ENCODE measurements around the gene NANOS1.

Gene NANOS1

DNA sequence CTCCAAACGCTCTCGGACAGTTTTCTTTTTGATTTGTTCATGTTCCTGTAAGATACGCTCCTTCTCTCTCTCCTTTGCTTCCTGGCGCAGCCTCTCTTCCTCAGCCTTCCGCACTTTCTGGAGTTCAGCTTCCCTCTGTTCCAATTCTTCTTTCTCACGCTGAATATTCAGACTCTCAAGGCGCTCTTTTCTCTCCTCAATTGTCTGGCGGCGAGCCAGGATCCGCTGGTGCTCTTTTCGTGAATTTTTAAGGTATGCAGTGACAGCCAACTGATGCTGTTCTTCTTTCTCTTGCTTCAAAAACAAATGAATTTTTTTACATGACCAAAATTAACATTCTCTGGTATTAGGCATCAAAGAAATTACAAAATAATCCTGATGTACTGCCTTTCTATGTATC, 28.5 kb downstream of the NANOS1 start:
- Histone ChIP-seq H3K36me3 (replicated peaks in 1 of 2; ENCODE audit: control insufficient read depth in 2 of 2, insufficient read depth in 2 of 2, low read length in 2 of 2) (peaks cover 42 to 100% of the 10 kb centered on the region in 2 donors), H2BK120ac (ENCODE audit: low read depth, low read length) (no peak overlapping the region), H3K4me1 (ENCODE audit: control insufficient read depth in 2 of 2, insufficient read depth in 1 of 2, low read depth in 1 of 2, low read length in 2 of 2) (no peaks in the 10 kb centered on the region), H3K4ac (ENCODE audit: low read length) (no peak overlapping the region), H3K23ac (ENCODE audit: low read depth, low read length, poor library complexity) (no peak overlapping the region), H2BK5ac (ENCODE audit: low read length) (no peak overlapping the region), H3K9ac (ENCODE audit: low read depth, low read length, poor library complexity) (no peak overlapping the region), H2AK5ac (ENCODE audit: low read depth, low read length) (no peak overlapping the region), H2AFZ (ENCODE audit: low read length) (no peak overlapping the region), H3K9me3 (replicated peaks in 1 of 2; ENCODE audit: control insufficient read depth in 2 of 2, insufficient read depth in 1 of 2, low read depth in 1 of 2, low read length in 2 of 2) (peaks cover 2 to 4% of the 10 kb centered on the region in 2 donors), H2BK15ac (ENCODE audit: low read length) (no peak overlapping the region), H4K8ac (ENCODE audit: low read depth, low read length) (no peak overlapping the region), H3K79me1 (ENCODE audit: low read depth, low read length) (peaks cover 3% of the 10 kb centered on the region), H3K4me3 (ENCODE audit: low read length in 2 of 2) (no peak overlapping the region), H2BK12ac (ENCODE audit: low read length) (no peak overlapping the region), H3K4me2 (ENCODE audit: insufficient read depth, low read length, poor library complexity, severe bottlenecking) (no peak overlapping the region), H3K14ac (ENCODE audit: low read length) (no peak overlapping the region), H3K27me3 (ENCODE audit: control insufficient read depth in 3 of 3, insufficient read depth in 3 of 3, low read depth in 1 of 3, low read length in 3 of 3) (no peaks in the 10 kb centered on the region), H3K18ac (ENCODE audit: low read length) (no peak overlapping the region), H4K91ac (ENCODE audit: low read depth, low read length, poor library complexity) (no peak overlapping the region), H3K27ac (replicated peaks; ENCODE audit: low read length) (no peak overlapping the region)
- no CpG with 5 or more reads among the region's 11 CpGs for WGBS, 2 donors (ENCODE audit: extremely low coverage in 2 of 2, insufficient read length in 2 of 2, insufficient replicate concordance in 1 of 2)
- DNase-seq (ENCODE audit: low spot score), result no peak

DNA sequence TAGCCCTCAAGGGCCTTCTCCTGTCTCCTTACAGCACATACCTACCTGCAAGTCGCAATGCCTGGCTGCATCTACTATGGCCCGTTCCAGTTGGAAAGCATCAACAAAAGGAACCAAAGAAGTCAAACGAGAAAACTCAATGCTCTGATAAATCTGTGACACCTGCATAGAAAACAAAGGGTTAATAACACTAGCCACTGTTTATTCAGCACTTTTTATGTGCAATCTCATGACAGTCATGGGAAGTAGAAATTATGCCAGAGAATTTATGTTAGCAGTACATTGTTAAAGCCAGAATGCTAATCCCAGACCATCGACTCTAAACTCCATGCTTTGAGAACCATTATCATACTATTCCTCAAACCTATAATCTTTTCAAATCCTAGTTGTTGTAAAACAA, 30.0 kb downstream of the NANOS1 start:
- Histone ChIP-seq H2BK15ac (ENCODE audit: low read length) (no peak overlapping the region), H3K4me1 (ENCODE audit: control insufficient read depth in 2 of 2, insufficient read depth in 1 of 2, low read depth in 1 of 2, low read length in 2 of 2) (no peaks in the 10 kb centered on the region), H2BK5ac (ENCODE audit: low read length) (no peak overlapping the region), H3K9me3 (replicated peaks in 1 of 2; ENCODE audit: control insufficient read depth in 2 of 2, insufficient read depth in 1 of 2, low read depth in 1 of 2, low read length in 2 of 2) (no peaks in the 10 kb centered on the region), H3K4me3 (ENCODE audit: low read length in 2 of 2) (no peak overlapping the region), H2BK120ac (ENCODE audit: low read depth, low read length) (no peak overlapping the region), H2AFZ (ENCODE audit: low read length) (no peak overlapping the region), H3K9ac (ENCODE audit: low read depth, low read length, poor library complexity) (no peak overlapping the region), H3K14ac (ENCODE audit: low read length) (no peak overlapping the region), H3K27ac (replicated peaks; ENCODE audit: low read length) (no peak overlapping the region), H3K4ac (ENCODE audit: low read length) (no peak overlapping the region), H3K79me1 (ENCODE audit: low read depth, low read length) (peaks cover 6% of the 10 kb centered on the region), H3K36me3 (replicated peaks in 1 of 2; ENCODE audit: control insufficient read depth in 2 of 2, insufficient read depth in 2 of 2, low read length in 2 of 2) (peaks cover 41 to 100% of the 10 kb centered on the region in 2 donors), H3K18ac (ENCODE audit: low read length) (no peak overlapping the region), H4K8ac (ENCODE audit: low read depth, low read length) (no peak overlapping the region), H3K27me3 (ENCODE audit: control insufficient read depth in 3 of 3, insufficient read depth in 3 of 3, low read depth in 1 of 3, low read length in 3 of 3) (no peaks in the 10 kb centered on the region), H3K23ac (ENCODE audit: low read depth, low read length, poor library complexity) (no peak overlapping the region), H2BK12ac (ENCODE audit: low read length) (no peak overlapping the region), H2AK5ac (ENCODE audit: low read depth, low read length) (no peak overlapping the region), H4K91ac (ENCODE audit: low read depth, low read length, poor library complexity) (no peak overlapping the region), H3K4me2 (ENCODE audit: insufficient read depth, low read length, poor library complexity, severe bottlenecking) (no peak overlapping the region)
- WGBS, 2 donors (ENCODE audit: extremely low coverage in 2 of 2, insufficient read length in 2 of 2, insufficient replicate concordance in 1 of 2), result no CpG with 5 or more reads among the region's 4 CpGs
- no peak for DNase-seq (ENCODE audit: low spot score)

DNA sequence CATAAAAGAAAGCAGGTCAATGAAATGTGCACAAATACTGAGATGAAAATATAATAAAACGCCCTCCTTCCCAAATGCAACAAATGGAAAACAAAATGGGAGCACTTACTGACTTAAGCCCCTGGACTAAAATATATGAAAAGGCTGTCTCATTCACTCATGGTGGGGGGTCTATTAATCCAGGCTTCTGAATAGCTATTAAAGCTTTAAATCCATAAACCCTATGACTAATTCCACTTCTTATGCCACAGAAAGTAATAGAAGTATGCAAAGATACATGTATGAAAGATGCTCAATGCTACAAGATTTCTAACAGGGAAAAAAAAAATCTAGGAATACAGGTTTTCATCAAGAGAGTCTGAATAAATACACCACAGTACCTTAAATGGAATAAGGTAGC, 30.6 kb downstream of the NANOS1 start:
- Histone ChIP-seq H3K4ac (ENCODE audit: low read length) (no peak overlapping the region), H3K9ac (ENCODE audit: low read depth, low read length, poor library complexity) (no peak overlapping the region), H2BK120ac (ENCODE audit: low read depth, low read length) (no peak overlapping the region), H2AK5ac (ENCODE audit: low read depth, low read length) (no peak overlapping the region), H3K23ac (ENCODE audit: low read depth, low read length, poor library complexity) (no peak overlapping the region), H4K8ac (ENCODE audit: low read depth, low read length) (no peak overlapping the region), H2BK12ac (ENCODE audit: low read length) (no peak overlapping the region), H3K9me3 (replicated peaks in 1 of 2; ENCODE audit: control insufficient read depth in 2 of 2, insufficient read depth in 1 of 2, low read depth in 1 of 2, low read length in 2 of 2) (no peaks in the 10 kb centered on the region), H4K91ac (ENCODE audit: low read depth, low read length, poor library complexity) (no peak overlapping the region), H2BK5ac (ENCODE audit: low read length) (no peak overlapping the region), H3K14ac (ENCODE audit: low read length) (no peak overlapping the region), H3K4me1 (ENCODE audit: control insufficient read depth in 2 of 2, insufficient read depth in 1 of 2, low read depth in 1 of 2, low read length in 2 of 2) (no peaks in the 10 kb centered on the region), H3K18ac (ENCODE audit: low read length) (no peak overlapping the region), H3K36me3 (replicated peaks in 1 of 2; ENCODE audit: control insufficient read depth in 2 of 2, insufficient read depth in 2 of 2, low read length in 2 of 2) (peaks cover 42 to 100% of the 10 kb centered on the region in 2 donors), H3K4me2 (ENCODE audit: insufficient read depth, low read length, poor library complexity, severe bottlenecking) (no peak overlapping the region), H2BK15ac (ENCODE audit: low read length) (no peak overlapping the region), H2AFZ (ENCODE audit: low read length) (no peak overlapping the region), H3K27ac (replicated peaks; ENCODE audit: low read length) (no peak overlapping the region), H3K79me1 (ENCODE audit: low read depth, low read length) (peaks cover 9% of the 10 kb centered on the region), H3K4me3 (ENCODE audit: low read length in 2 of 2) (no peak overlapping the region), H3K27me3 (ENCODE audit: control insufficient read depth in 3 of 3, insufficient read depth in 3 of 3, low read depth in 1 of 3, low read length in 3 of 3) (no peaks in the 10 kb centered on the region)
- WGBS, 2 donors (ENCODE audit: extremely low coverage in 2 of 2, insufficient read length in 2 of 2, insufficient replicate concordance in 1 of 2), result no CpG with 5 or more reads among the region's 1 CpG
- no peak for DNase-seq (ENCODE audit: low spot score)

DNA sequence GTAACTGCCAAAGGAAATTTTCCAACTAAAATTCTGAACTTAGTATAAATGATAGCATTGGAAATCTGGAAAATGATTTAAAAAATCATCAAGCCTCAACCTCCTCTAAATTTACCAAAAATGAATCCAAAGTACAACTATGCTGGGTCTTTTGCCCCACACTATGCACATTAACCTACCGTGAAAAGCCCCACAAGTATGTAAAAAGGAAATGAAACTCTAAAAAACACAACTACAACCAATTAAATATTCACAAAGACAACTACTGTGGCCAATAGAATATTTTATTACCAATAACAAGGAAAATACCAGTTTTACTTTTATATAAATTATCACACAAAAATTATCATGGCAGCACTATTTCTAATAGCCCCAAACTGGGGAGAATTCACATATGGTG, 31.8 kb downstream of the NANOS1 start:
- H3K27ac ChIP-seq (replicated peaks; ENCODE audit: low read length), result no peak overlapping the region
- no CpG with 5 or more reads among the region's 1 CpG for WGBS, 2 donors (ENCODE audit: extremely low coverage in 2 of 2, insufficient read length in 2 of 2, insufficient replicate concordance in 1 of 2)

More for the DNA sequence above, 31.8 kb downstream of the NANOS1 start:
- Histone ChIP-seq H2BK12ac (ENCODE audit: low read length) (no peak overlapping the region), H3K14ac (ENCODE audit: low read length) (no peak overlapping the region), H2AK5ac (ENCODE audit: low read depth, low read length) (no peak overlapping the region), H3K79me1 (ENCODE audit: low read depth, low read length) (peaks cover 9% of the 10 kb centered on the region), H2BK5ac (ENCODE audit: low read length) (no peak overlapping the region), H3K4ac (ENCODE audit: low read length) (no peak overlapping the region), H2AFZ (ENCODE audit: low read length) (no peak overlapping the region), H4K91ac (ENCODE audit: low read depth, low read length, poor library complexity) (no peak overlapping the region), H3K18ac (ENCODE audit: low read length) (no peak overlapping the region), H3K27me3 (ENCODE audit: control insufficient read depth in 3 of 3, insufficient read depth in 3 of 3, low read depth in 1 of 3, low read length in 3 of 3) (no peaks in the 10 kb centered on the region), H2BK15ac (ENCODE audit: low read length) (no peak overlapping the region), H3K36me3 (replicated peaks in 1 of 2; ENCODE audit: control insufficient read depth in 2 of 2, insufficient read depth in 2 of 2, low read length in 2 of 2) (peaks cover 42 to 98% of the 10 kb centered on the region in 2 donors), H3K9ac (ENCODE audit: low read depth, low read length, poor library complexity) (no peak overlapping the region), H3K4me2 (ENCODE audit: insufficient read depth, low read length, poor library complexity, severe bottlenecking) (no peak overlapping the region), H3K4me3 (ENCODE audit: low read length in 2 of 2) (no peak overlapping the region), H3K9me3 (replicated peaks in 1 of 2; ENCODE audit: control insufficient read depth in 2 of 2, insufficient read depth in 1 of 2, low read depth in 1 of 2, low read length in 2 of 2) (no peaks in the 10 kb centered on the region), H3K23ac (ENCODE audit: low read depth, low read length, poor library complexity) (no peak overlapping the region), H2BK120ac (ENCODE audit: low read depth, low read length) (no peak overlapping the region), H3K4me1 (ENCODE audit: control insufficient read depth in 2 of 2, insufficient read depth in 1 of 2, low read depth in 1 of 2, low read length in 2 of 2) (no peaks in the 10 kb centered on the region), H4K8ac (ENCODE audit: low read depth, low read length) (no peak overlapping the region)
- no peak for DNase-seq (ENCODE audit: low spot score)

All from neuronal stem cell (in vitro differentiated cells).